Astrocyte (in vitro differentiated cells and primary cell): ENCODE data around the gene RIT1.

Experiments used
- CTCF ChIP-seq: IDR thresholded peaks from 2 replicates; pipeline ENCODE4 v1.5.1; 2011; ENCODE audit warnings: low read depth, mild to moderate bottlenecking, inconsistent platforms, low read length, moderate library complexity; ENCODE audit not compliant: insufficient read depth
- EZH2 ChIP-seq: IDR thresholded peaks from 2 replicates; pipeline ENCODE4 v1.6.1; 2012; ENCODE audit warnings: mild to moderate bottlenecking, low read length, inconsistent platforms; ENCODE audit not compliant: insufficient read depth

- TF ChIP-seq CTCF (no peak), EZH2 (no peak)
Measured at GRCh38 chr1:155940482-155940992, 29.4 kb upstream of the RIT1 start.
